Measurements from ENCODE around the gene GTF3C4. TPM values are rescaled to one million over a fixed set of nuclear protein-coding genes. Genes with fewer than 3 reads are reported as not detected.

The GTF3C4 gene
- polyA plus RNA-seq, 1 donor from 2014 or later: 11.1 TPM

GRCh38 chr9:132739710-132740310, 69.5 kb downstream of the GTF3C4 start:
- peaks cover 6% of the 10 kb centered on the region for H3K27me3 ChIP-seq (ENCODE audit: insufficient read depth, low read depth, low read length)
- H3K9ac ChIP-seq (ENCODE audit: low read length): no peak overlapping the region
- H3K9me3 ChIP-seq (ENCODE audit: low read length): no peaks in the 10 kb centered on the region
- H3K79me2 ChIP-seq (replicated peaks; ENCODE audit: insufficient read depth, low read length): no peaks in the 10 kb centered on the region
- H3K4me3 ChIP-seq (ENCODE audit: low read length): no peak overlapping the region
- no peak overlapping the region for H2AFZ ChIP-seq (ENCODE audit: low read depth, low read length)
- H4K20me1 ChIP-seq (ENCODE audit: insufficient read depth): no peaks in the 10 kb centered on the region
- no peak overlapping the region for H3K27ac ChIP-seq (ENCODE audit: low read length)
- H3F3A ChIP-seq (ENCODE audit: insufficient read depth, low read length, poor library complexity, severe bottlenecking): no peaks in the 10 kb centered on the region
- H3K4me2 ChIP-seq (ENCODE audit: low read length): no peak overlapping the region
- H3K36me3 ChIP-seq (ENCODE audit: insufficient read depth, low read length): no peaks in the 10 kb centered on the region
- H3K9me2 ChIP-seq (ENCODE audit: insufficient read depth, low read length): no peaks in the 10 kb centered on the region
- TF ChIP-seq RAD21 (conservative IDR thresholded peaks at IDR 0.05): no peak
- TF ChIP-seq SMC3 (conservative IDR thresholded peaks at IDR 0.05; ENCODE audit: poor library complexity): no peak
- no peak for TF ChIP-seq CTCF (IDR thresholded peaks at IDR 0.05; ENCODE audit: poor library complexity, severe bottlenecking)

GRCh38 chr9:132740526-132741309, 70.5 kb downstream of the GTF3C4 start:
- TF ChIP-seq EP300 (conservative IDR thresholded peaks at IDR 0.05; ENCODE audit: poor library complexity, severe bottlenecking) (no peak), POLR2AphosphoS5 (IDR thresholded peaks at IDR 0.05) (no peak), SMC3 (conservative IDR thresholded peaks at IDR 0.05; ENCODE audit: poor library complexity) (no peak), EZH2 (IDR thresholded peaks at IDR 0.05; ENCODE audit: borderline replicate concordance, insufficient read depth, low read length, poor library complexity, severe bottlenecking) (no peak)
- no peaks in the 10 kb centered on the region for H3K36me3 ChIP-seq (ENCODE audit: insufficient read depth, low read length)
- no peaks in the 10 kb centered on the region for H3K9me2 ChIP-seq (ENCODE audit: insufficient read depth, low read length)
- H3K4me3 ChIP-seq (ENCODE audit: low read length): no peak overlapping the region
- no peaks in the 10 kb centered on the region for H3F3A ChIP-seq (ENCODE audit: insufficient read depth, low read length, poor library complexity, severe bottlenecking)
- H3K27ac ChIP-seq (ENCODE audit: low read length): no peak overlapping the region
- H3K9me3 ChIP-seq (ENCODE audit: low read length): no peaks in the 10 kb centered on the region
- no peaks in the 10 kb centered on the region for H3K79me2 ChIP-seq (replicated peaks; ENCODE audit: insufficient read depth, low read length)
- no peaks in the 10 kb centered on the region for H4K20me1 ChIP-seq (ENCODE audit: insufficient read depth)
- no peak overlapping the region for H2AFZ ChIP-seq (ENCODE audit: low read depth, low read length)
- H3K27me3 ChIP-seq (ENCODE audit: insufficient read depth, low read depth, low read length): peaks cover 9% of the 10 kb centered on the region
- no peak overlapping the region for H3K4me2 ChIP-seq (ENCODE audit: low read length)
- H3K9ac ChIP-seq (ENCODE audit: low read length): no peak overlapping the region

GRCh38 chr9:132742821-132743311, 72.6 kb downstream of the GTF3C4 start:
- H3K27me3 ChIP-seq (ENCODE audit: insufficient read depth, low read depth, low read length): peaks cover 11% of the 10 kb centered on the region
- no peak overlapping the region for H3K4me3 ChIP-seq (ENCODE audit: low read length)
- no peaks in the 10 kb centered on the region for H3K79me2 ChIP-seq (replicated peaks; ENCODE audit: insufficient read depth, low read length)
- no peaks in the 10 kb centered on the region for H3K36me3 ChIP-seq (ENCODE audit: insufficient read depth, low read length)
- no peak overlapping the region for H3K9ac ChIP-seq (ENCODE audit: low read length)
- no peaks in the 10 kb centered on the region for H3F3A ChIP-seq (ENCODE audit: insufficient read depth, low read length, poor library complexity, severe bottlenecking)
- H3K4me2 ChIP-seq (ENCODE audit: low read length): no peak overlapping the region
- H2AFZ ChIP-seq (ENCODE audit: low read depth, low read length): no peak overlapping the region
- H3K9me3 ChIP-seq (ENCODE audit: low read length): no peaks in the 10 kb centered on the region
- no peaks in the 10 kb centered on the region for H3K9me2 ChIP-seq (ENCODE audit: insufficient read depth, low read length)
- H4K20me1 ChIP-seq (ENCODE audit: insufficient read depth): no peaks in the 10 kb centered on the region
- TF ChIP-seq TAF1 (IDR thresholded peaks at IDR 0.05; ENCODE audit: low read depth): no peak
- no peak for TF ChIP-seq SMC3 (conservative IDR thresholded peaks at IDR 0.05; ENCODE audit: poor library complexity)
- no peak for TF ChIP-seq RAD21 (conservative IDR thresholded peaks at IDR 0.05)
- no peak for TF ChIP-seq EP300 (conservative IDR thresholded peaks at IDR 0.05; ENCODE audit: poor library complexity, severe bottlenecking)
- no peak for TF ChIP-seq EZH2 (IDR thresholded peaks at IDR 0.05; ENCODE audit: borderline replicate concordance, insufficient read depth, low read length, poor library complexity, severe bottlenecking)
- TF ChIP-seq CTCF (IDR thresholded peaks at IDR 0.05; ENCODE audit: poor library complexity, severe bottlenecking): no peak
- no peak for TF ChIP-seq POLR2AphosphoS5 (IDR thresholded peaks at IDR 0.05)
- TF ChIP-seq MXI1 (conservative IDR thresholded peaks at IDR 0.05; ENCODE audit: poor library complexity, severe bottlenecking): no peak
- no peak for TF ChIP-seq REST (IDR thresholded peaks at IDR 0.05; ENCODE audit: borderline replicate concordance)
- no peak overlapping the region for H3K27ac ChIP-seq (ENCODE audit: low read length)
